ENCODE results near the gene ETV6.

The ETV6 gene

GRCh38 chr12:11836282-11837151, 187.0 kb downstream of the ETV6 start:
- DNase-seq = peak; percentile 64

DNA sequence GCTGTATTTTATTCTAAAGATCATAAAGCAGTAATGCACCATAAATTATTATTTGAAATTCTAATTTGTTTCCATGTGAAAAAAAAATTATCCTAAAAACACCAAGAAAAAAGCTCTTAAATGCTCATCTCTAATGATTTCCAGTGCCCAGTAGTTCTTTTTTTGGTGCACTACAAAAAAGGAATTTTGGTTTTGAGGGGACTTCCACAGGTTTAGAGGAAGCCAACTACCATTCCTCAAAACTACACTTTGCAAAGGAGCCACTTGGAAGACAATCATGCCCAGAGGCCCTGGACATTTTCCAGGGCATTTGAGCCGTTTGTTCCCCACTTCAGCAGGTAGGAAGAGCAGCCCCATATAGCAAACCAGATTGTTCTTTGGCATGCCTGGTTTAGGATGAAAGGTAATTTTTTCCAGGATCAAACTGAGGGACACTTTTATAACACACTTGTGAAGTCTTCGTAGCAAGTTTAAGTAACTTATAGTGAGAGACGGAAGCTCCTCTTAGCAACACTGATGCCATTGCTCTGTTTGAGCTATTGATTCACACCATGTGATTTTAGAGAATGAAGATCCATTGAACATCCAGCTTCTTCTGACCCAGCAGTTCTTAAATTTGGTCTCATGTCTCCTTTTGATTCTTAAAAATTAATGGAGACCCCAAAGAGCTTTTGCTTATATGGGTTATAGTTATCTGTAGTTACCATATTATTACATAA, 187.9 kb downstream of the ETV6 start:
- DNase-seq = no peak

DNA sequence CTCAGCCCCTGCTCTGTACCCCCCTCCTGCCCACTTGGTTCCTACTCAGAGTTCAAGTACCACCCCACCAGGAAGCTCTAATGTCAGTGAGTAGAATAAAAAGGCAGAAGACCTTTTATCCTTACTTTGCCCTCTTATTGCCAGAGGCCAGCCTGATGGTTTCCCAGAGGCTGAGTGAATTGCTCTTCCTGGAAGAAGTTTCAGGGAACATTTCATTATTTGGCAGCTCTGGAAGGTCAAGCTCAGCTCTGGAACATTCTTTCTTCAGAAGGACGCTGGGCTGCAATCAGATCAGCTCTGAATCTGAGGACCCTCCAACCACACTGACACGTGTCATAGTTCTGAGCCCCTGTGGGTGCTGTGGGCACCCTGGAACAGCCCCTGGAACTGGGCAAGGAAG, 188.9 kb downstream of the ETV6 start:
- no peak for DNase-seq

DNA sequence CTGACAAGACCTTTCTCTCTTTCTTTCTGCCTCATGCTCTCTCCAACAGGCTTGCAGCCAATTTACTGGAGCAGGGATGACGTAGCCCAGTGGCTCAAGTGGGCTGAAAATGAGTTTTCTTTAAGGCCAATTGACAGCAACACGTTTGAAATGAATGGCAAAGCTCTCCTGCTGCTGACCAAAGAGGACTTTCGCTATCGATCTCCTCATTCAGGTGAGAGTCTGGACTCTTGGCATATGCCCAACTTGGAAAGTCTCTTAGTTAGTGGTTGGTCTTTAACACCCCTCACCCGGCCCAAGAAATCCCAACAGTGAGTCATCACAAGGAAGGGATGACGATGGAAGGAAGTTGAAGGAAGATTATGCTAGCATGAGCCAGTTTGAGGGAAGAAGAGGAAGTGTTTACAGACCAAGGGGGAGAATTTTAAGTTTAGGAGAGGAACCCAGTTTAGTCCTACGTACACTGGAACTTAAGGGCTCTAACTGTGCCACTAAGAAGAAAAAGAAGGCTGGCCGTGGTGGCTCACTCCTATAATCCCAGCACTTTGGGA, 189.7 kb downstream of the ETV6 start:
- DNase-seq = no peak

- DNase-seq = no peak
These were observed 190.9 kb downstream of the ETV6 start for GRCh38 chr12:11840366-11840765.

GRCh38 chr12:11846488-11846887, 197.0 kb downstream of the ETV6 start:
- DNase-seq = no peak

DNA sequence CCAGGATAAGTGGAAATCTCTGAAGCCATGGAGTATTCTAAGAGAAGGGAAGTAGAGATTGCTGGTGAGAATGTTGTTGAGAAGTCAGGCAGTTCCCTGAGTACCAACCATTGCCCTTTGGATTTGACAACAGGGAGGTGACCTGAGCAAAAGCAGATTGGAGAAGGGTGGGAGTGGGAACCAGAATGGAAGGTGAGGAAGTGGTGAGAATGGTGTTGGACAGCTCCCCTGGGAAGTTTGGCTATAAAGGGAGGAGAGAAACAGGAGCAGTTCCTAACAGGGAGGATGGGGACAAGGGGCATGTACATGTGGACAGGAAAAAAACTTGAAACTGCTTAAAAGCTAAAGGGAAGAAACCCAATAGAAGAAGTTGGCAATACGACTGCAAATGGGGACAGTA, 198.1 kb downstream of the ETV6 start:
- DNase-seq = no peak

DNA sequence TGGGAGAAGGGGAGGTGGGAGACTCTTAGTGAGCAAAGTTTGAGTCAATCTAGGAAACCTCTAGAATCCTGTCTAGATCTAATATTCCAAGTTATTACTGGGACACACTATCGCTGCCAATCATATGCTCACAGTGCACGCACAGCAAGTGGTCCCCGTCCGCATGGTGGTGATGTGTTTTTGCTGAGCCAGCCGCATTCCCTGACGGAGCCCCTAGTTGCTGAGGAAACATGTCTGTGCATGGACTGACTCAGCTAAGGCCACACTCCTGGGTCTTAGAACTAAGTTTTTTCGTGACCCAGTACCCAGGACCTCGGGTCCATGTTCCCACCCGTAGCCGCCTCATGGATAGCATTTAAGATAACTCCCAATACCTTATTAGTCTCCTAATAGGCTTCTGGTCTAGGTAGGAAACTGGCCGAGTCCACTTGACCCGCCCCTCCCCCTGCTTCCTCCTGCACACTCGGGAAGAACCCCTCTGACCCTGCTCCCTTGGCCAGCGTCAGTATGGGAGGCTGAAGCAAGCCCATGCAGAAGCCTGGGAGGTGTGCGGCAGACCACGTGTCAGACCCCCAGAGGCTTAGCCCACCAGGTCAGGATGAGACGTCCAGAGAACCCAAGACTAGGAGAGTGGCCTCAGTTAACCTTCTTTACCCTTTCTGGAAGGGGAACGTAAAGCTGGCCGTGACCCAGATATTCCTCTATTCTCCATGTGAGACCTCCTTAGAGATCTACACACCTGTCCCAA, 200.5 kb downstream of the ETV6 start:
- no peak for DNase-seq

DNA sequence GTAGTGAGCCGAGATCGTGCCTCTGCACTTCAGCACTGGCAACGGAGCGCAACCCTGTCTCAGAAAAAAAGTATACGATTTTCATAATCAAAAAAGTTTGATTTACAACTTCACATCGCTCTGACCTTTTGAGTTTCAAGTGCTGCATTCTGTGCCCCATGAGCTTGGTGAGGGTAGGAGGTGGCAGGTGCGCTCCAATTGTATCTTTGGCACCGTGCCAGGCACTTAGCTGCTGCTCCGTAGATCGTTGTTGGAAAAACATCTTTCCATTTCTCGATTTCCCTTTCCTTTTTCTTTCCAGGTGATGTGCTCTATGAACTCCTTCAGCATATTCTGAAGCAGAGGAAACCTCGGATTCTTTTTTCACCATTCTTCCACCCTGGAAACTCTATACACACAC, 203.7 kb downstream of the ETV6 start:
- no peak for DNase-seq

GRCh38 chr12:11854011-11854499, 204.6 kb downstream of the ETV6 start:
- no peak for DNase-seq

- no peak for DNase-seq
These were observed 206.5 kb downstream of the ETV6 start for GRCh38 chr12:11855983-11856374.

DNA sequence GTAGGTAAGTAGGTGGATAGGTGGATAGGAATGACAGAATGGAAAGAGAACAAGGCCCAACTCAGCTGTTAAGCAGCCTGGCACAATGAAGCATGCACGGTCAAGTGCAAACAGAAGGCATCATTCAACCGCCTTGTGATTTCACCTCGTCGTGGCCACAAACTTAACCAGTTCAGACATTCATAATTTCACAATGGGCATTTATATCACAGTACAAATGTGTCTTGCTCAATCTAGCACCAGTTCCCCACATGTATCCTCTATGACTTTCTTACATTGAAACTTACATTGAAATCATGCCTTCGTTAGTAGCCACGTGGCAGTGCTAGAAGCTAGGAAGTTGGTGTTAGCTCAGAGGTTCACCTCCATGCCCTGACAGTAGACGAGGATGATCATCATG, 207.5 kb downstream of the ETV6 start:
- DNase-seq = no peak

- peak; percentile 16 for DNase-seq
These were observed 210.4 kb downstream of the ETV6 start for GRCh38 chr12:11859705-11860425.

DNA sequence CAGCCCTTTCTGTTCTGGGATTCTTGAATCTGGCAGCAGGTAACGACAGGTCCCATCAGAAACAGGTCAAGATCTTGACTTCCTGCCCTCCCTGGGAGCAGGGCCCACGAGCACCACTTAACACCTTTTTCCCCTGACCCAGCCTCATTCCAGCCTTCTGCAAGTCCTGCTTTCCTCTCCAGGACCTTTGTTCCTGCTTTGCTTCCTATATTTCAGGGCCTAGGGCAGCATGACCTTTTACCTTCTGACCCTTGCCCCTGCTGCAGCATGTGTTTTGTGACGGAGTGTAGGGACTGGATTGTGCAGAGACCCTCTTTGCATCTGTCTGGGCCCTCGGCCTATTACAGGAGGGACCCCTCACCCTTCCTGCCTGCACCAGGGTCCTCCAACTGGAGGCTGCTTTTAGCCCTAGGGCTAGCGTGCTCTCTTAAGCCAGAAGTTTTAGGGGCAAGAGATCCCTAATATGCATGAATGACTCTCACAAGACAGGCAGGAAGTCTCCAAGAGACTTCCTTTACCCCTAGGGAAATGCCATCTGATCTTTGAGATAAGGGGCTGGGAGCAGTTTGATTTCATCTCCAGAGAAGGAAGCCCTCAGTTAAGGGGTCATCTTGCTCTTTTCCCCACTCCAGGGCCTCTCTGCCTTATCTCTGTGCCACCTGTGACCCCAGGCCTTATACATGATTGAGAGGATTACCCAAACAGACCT, 211.8 kb downstream of the ETV6 start:
- no peak for DNase-seq

DNA sequence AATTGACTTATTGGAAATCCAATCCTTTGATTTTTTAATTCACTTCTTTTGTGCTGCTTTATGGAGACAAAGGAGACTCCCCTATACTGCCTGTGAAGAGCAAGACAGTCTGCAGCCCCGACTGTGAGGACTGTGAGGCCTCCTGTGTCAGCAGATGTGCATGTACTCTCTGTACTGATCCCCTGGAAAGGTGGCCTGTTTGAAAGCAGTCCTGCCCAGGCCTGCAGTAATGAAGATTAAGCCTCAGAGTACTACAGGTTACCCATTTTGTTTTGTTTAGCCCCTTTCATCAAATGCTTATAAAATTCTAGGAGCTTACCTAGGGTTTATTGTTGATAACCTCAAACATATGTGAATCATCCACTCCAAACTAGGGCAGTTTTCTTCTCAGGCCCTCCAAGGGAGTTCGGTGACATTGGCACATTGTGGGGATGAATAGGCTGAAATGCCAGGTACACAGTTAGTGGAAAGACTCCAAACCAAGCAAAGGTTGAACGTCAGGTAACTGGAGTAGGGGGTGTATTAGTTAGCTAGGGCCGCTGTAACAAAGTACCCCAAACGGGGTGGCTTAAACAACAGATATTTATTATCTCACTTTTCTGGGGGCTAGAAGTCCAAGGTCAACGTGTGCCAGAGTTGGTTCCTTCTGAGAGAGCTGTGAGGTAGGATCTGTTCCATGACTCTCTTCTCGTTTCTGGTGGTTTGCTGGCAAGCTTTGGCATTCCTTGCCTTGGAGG, 212.6 kb downstream of the ETV6 start:
- DNase-seq = no peak

- no peak for DNase-seq
These were observed 213.3 kb downstream of the ETV6 start for GRCh38 chr12:11862798-11863197.

- DNase-seq = no peak
These were observed 214.0 kb downstream of the ETV6 start for GRCh38 chr12:11863478-11863906.

GRCh38 chr12:11863988-11864387, 214.5 kb downstream of the ETV6 start:
- no peak for DNase-seq

DNA sequence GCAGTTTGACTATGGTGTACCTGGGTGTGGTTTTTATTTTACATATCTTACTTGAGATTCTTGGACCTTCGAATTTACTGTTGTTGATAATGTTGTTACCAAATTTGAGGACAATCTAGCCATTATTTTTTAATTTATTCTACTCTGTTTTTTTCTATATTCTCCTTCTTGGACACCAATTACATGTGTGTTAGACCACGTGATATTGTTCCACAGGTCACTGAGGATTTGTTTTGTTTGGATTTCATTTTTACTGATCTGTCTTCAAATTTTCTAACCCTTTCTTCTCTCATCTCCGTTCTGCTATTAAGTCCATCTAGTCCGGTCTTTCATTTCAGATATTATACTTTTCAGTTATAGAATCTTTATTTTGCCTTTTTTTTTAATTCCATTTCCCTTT, 216.3 kb downstream of the ETV6 start:
- DNase-seq = no peak

DNA sequence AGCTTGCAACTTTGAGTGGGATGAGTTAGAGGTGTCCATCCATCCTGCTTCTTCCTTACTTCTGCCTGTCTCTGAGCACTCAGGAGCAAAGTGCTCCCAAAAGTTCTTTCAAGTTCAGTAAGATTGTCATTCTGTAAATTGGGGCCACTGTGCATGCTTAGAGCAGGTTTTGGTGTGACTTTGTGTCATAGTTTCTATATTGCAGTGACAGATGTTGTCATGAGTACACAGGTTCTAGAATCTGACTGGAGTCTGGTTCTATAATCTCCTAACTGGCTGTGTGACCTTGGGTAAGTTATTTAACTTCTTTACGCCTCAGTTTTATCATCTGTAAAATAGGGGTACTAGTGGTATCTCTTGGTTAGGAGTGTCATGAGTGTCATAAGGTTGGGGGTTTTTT, 218.6 kb downstream of the ETV6 start:
- DNase-seq = peak; percentile 45

DNA sequence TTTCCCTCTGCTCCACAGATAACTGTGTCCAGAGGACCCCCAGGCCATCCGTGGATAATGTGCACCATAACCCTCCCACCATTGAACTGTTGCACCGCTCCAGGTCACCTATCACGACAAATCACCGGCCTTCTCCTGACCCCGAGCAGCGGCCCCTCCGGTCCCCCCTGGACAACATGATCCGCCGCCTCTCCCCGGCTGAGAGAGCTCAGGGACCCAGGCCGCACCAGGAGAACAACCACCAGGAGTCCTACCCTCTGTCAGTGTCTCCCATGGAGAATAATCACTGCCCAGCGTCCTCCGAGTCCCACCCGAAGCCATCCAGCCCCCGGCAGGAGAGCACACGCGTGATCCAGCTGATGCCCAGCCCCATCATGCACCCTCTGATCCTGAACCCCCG, 219.9 kb downstream of the ETV6 start:
- DNase-seq = no peak

Measured in activated CD4-positive, alpha-beta T cell treated with anti-CD3 and anti-CD28 coated beads, Interleukin-2, amount 50 U/mL, for 16 hours (primary cell).